SK-N-SH treated with all-trans-retinoic acid at 6 μM for 48 hours (cell line): ENCODE data around the gene DTNB.

Experiments
- ATAC-seq: fragments of 200-7000 bp; cut with Tn5 transposase; 3 replicates; pipeline ENCODE4 v1.9.1; 2020; ENCODE audit warnings: mild to moderate bottlenecking, moderate library complexity
- ARNTL ChIP-seq: fragments of 450-650 bp; formaldehyde crosslinking; IDR thresholded peaks from 2 replicates; pipeline ENCODE4 v1.5.0; 2020; ENCODE audit warnings: low read depth, mild to moderate bottlenecking, moderate library complexity, borderline replicate concordance
- BACH2 ChIP-seq: fragments of 250-450 bp; sonication (Bioruptor Pico); IDR thresholded peaks from 2 replicates; pipeline ENCODE4 v1.9.0; 2021; ENCODE audit warnings: mild to moderate bottlenecking, borderline replicate concordance
- CSDC2 ChIP-seq: fragments of 250-450 bp; sonication (Bioruptor Pico); IDR thresholded peaks from 2 replicates; pipeline ENCODE4 v1.5.0; 2020; ENCODE audit warnings: mild to moderate bottlenecking, moderate library complexity
- CSRNP3 ChIP-seq: fragments of 250-450 bp; sonication (Bioruptor Pico); IDR thresholded peaks from 2 replicates; pipeline ENCODE4 v1.5.1; 2021; ENCODE audit warnings: mild to moderate bottlenecking, moderate library complexity
- ESRRG ChIP-seq: fragments of 250-450 bp; sonication (Bioruptor Pico); IDR thresholded peaks from 2 replicates; pipeline ENCODE4 v1.6.1; 2021; ENCODE audit warnings: mild to moderate bottlenecking
- GLIS3 ChIP-seq: fragments of 250-450 bp; sonication (Bioruptor Pico); IDR thresholded peaks from 2 replicates; pipeline ENCODE4 v1.5.0; 2020; ENCODE audit warnings: mild to moderate bottlenecking, moderate library complexity
- ISL1 ChIP-seq: fragments of 250-450 bp; sonication (Bioruptor Pico); IDR thresholded peaks from 2 replicates; pipeline ENCODE4 v2.1.2; 2022; ENCODE audit warnings: mild to moderate bottlenecking, moderate library complexity
- OSR1 ChIP-seq: fragments of 250-450 bp; sonication (Bioruptor Pico); IDR thresholded peaks from 2 replicates; pipeline ENCODE4 v1.8.0; 2022; ENCODE audit warnings: moderate library complexity, mild to moderate bottlenecking, inconsistent platforms
- PPARA ChIP-seq: fragments of 250-450 bp; sonication (Bioruptor Pico); IDR thresholded peaks from 2 replicates; pipeline ENCODE4 v1.5.0; 2020; ENCODE audit warnings: mild to moderate bottlenecking, borderline replicate concordance
- TCF4 ChIP-seq: fragments of 250-450 bp; sonication (Bioruptor Pico); IDR thresholded peaks from 2 replicates; pipeline ENCODE4 v1.8.0; 2021; ENCODE audit warnings: mild to moderate bottlenecking, moderate library complexity, borderline replicate concordance
- TOX ChIP-seq: fragments of 250-450 bp; sonication (Bioruptor Pico); IDR thresholded peaks from 2 replicates; pipeline ENCODE4 v1.8.0; 2021; ENCODE audit warnings: mild to moderate bottlenecking, moderate library complexity, borderline replicate concordance
- ZC3H10 ChIP-seq: fragments of 250-450 bp; sonication (Bioruptor Pico); IDR thresholded peaks from 2 replicates; pipeline ENCODE4 v1.5.1; 2021; ENCODE audit warnings: mild to moderate bottlenecking, moderate library complexity
- ZFP3 ChIP-seq: fragments of 250-450 bp; sonication (Bioruptor Pico); IDR thresholded peaks from 2 replicates; pipeline ENCODE4 v1.5.0; 2020; ENCODE audit warnings: mild to moderate bottlenecking, moderate library complexity
- ZFP30 ChIP-seq: fragments of 450-650 bp; formaldehyde crosslinking; IDR thresholded peaks from 2 replicates; pipeline ENCODE4 v1.5.0; 2022; ENCODE audit warnings: mild to moderate bottlenecking, moderate library complexity
- ZNF8 ChIP-seq: fragments of 450-650 bp; formaldehyde crosslinking; IDR thresholded peaks from 2 replicates; pipeline ENCODE4 v1.5.0; 2020; ENCODE audit warnings: mild to moderate bottlenecking, moderate library complexity
- TF ChIP-seq, protein P1 (sequence below): fragments of 250-450 bp; sonication (Bioruptor Pico); IDR thresholded peaks from 2 replicates; pipeline ENCODE4 v1.5.0; 2020; ENCODE audit warnings: mild to moderate bottlenecking, moderate library complexity
- TF ChIP-seq, protein P2 (sequence below): fragments of 250-450 bp; sonication (Bioruptor Pico); IDR thresholded peaks from 2 replicates; pipeline ENCODE4 v1.8.0; 2021; ENCODE audit warnings: low read depth, mild to moderate bottlenecking, moderate library complexity, borderline replicate concordance

DTNB gene

GRCh38 chr2:25356088-25356487 is 317.3 kb downstream of the DTNB start:
- ATAC-seq: no peak

GRCh38 chr2:25355270-25355669 is 318.1 kb downstream of the DTNB start:
- ATAC-seq: no peak
- TF ChIP-seq ESRRG (CRISPR knock-in tag) (no peak), ISL1 (CRISPR knock-in tag) (no peak), TCF4 (CRISPR knock-in tag) (no peak), ARNTL (no peak), ZFP3 (CRISPR knock-in tag) (no peak), CSDC2 (CRISPR knock-in tag) (no peak), BACH2 (no peak), CSRNP3 (CRISPR knock-in tag) (no peak), ZC3H10 (CRISPR knock-in tag) (no peak), ZFP30 (CRISPR knock-in tag) (no peak)
- TF ChIP-seq, protein P1, sequence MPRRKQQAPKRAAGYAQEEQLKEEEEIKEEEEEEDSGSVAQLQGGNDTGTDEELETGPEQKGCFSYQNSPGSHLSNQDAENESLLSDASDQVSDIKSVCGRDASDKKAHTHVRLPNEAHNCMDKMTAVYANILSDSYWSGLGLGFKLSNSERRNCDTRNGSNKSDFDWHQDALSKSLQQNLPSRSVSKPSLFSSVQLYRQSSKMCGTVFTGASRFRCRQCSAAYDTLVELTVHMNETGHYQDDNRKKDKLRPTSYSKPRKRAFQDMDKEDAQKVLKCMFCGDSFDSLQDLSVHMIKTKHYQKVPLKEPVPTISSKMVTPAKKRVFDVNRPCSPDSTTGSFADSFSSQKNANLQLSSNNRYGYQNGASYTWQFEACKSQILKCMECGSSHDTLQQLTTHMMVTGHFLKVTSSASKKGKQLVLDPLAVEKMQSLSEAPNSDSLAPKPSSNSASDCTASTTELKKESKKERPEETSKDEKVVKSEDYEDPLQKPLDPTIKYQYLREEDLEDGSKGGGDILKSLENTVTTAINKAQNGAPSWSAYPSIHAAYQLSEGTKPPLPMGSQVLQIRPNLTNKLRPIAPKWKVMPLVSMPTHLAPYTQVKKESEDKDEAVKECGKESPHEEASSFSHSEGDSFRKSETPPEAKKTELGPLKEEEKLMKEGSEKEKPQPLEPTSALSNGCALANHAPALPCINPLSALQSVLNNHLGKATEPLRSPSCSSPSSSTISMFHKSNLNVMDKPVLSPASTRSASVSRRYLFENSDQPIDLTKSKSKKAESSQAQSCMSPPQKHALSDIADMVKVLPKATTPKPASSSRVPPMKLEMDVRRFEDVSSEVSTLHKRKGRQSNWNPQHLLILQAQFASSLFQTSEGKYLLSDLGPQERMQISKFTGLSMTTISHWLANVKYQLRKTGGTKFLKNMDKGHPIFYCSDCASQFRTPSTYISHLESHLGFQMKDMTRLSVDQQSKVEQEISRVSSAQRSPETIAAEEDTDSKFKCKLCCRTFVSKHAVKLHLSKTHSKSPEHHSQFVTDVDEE (CRISPR knock-in tag): no peak

More at GRCh38 chr2:25356088-25356487, 317.3 kb downstream of the DTNB start:
- TF ChIP-seq, protein P2, sequence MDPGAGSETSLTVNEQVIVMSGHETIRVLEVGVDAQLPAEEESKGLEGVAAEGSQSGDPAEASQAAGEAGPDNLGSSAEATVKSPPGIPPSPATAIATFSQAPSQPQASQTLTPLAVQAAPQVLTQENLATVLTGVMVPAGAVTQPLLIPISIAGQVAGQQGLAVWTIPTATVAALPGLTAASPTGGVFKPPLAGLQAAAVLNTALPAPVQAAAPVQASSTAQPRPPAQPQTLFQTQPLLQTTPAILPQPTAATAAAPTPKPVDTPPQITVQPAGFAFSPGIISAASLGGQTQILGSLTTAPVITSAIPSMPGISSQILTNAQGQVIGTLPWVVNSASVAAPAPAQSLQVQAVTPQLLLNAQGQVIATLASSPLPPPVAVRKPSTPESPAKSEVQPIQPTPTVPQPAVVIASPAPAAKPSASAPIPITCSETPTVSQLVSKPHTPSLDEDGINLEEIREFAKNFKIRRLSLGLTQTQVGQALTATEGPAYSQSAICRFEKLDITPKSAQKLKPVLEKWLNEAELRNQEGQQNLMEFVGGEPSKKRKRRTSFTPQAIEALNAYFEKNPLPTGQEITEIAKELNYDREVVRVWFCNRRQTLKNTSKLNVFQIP (CRISPR knock-in tag): no peak
- no peak for TF ChIP-seq BACH2
- no peak for TF ChIP-seq ISL1 (CRISPR knock-in tag)
- TF ChIP-seq CSDC2 (CRISPR knock-in tag): no peak
- no peak for TF ChIP-seq GLIS3
- no peak for TF ChIP-seq OSR1

- no peak for TF ChIP-seq PPARA (CRISPR knock-in tag)
- TF ChIP-seq, all 23 proteins: peak for 0
These were observed 319.3 kb downstream of the DTNB start for GRCh38 chr2:25354116-25354515.

DNA sequence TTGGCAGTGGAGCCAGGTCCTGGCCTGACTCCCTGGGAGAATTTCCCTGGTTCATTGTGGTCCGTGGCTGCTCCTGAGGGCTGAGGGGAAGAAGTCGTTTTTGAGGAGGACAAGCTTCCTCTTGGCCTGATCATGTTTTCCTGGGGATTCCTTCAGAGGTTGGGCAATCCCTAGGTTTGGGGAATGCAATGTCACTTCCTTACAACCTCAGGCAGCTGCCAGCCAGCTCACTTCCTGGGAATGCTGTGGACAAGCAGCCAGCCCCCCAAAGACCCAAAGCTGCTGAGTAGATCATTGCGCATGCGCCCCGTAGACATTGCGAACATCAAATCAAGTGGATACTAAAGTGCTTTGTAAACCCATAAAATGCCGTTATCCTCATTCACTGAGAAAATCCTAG is 324.0 kb downstream of the DTNB start:
- no peak; the same call in 2 of the 3 replicates for ATAC-seq
- TF ChIP-seq PPARA (CRISPR knock-in tag) (no peak), BACH2 (no peak), CSRNP3 (CRISPR knock-in tag) (no peak), TOX (CRISPR knock-in tag) (no peak), ISL1 (CRISPR knock-in tag) (no peak), GLIS3 (no peak), ZNF8 (CRISPR knock-in tag) (no peak)

More at GRCh38 chr2:25354116-25354515, 319.3 kb downstream of the DTNB start:
- ATAC-seq: no peak

- no peak; the same call in 2 of the 3 replicates for ATAC-seq
- TF ChIP-seq ZFP30 (CRISPR knock-in tag) (no peak), CSRNP3 (CRISPR knock-in tag) (no peak)
These were observed 325.5 kb downstream of the DTNB start for GRCh38 chr2:25347846-25348245.
